HG02759 (cell line): ENCODE results near the gene RPTOR.

Experiments used
- ATAC-seq: cut with Tn5 transposase; IDR thresholded peaks from one replicate; pipeline ENCODE4 v1.9.1; 2021; ENCODE audit warnings: mild to moderate bottlenecking, moderate library complexity; ENCODE audit not compliant: unreplicated experiment

RPTOR gene

DNA sequence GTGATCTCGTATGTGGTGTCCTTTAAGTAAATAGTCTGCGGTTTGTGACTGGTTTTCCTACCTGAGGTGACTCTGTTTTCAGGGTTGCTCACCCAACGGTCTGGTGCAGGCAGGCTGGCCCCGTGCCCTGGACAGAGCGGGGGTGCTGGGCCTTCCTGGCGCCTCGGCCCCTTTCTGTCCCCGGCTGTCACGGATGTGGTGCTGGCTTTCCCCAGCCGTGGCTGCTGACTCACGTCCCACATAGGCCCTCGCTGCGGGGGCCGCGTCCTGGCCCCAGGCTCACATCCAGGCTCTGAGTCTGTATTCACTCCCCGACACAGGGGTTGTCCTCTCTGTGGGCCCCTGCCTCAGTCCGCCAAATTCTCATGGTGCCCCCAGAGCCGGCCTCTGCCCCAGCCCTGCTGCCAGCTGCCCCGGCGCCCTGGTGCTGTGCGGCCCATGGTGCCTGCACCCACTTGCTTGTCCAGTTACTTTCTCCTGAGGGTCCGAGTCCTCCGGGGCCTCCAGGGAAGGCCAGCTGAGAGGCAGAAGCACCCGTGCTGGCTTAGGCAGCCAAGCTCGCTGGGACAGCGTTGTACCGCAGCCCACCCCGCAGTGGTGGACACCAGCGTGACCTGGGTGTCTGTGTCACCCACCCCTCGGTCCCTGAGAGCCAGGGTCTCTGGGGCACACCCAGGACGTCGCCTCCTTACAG lies 452.9 kb downstream of the RPTOR start:
- ATAC-seq = no peak

DNA sequence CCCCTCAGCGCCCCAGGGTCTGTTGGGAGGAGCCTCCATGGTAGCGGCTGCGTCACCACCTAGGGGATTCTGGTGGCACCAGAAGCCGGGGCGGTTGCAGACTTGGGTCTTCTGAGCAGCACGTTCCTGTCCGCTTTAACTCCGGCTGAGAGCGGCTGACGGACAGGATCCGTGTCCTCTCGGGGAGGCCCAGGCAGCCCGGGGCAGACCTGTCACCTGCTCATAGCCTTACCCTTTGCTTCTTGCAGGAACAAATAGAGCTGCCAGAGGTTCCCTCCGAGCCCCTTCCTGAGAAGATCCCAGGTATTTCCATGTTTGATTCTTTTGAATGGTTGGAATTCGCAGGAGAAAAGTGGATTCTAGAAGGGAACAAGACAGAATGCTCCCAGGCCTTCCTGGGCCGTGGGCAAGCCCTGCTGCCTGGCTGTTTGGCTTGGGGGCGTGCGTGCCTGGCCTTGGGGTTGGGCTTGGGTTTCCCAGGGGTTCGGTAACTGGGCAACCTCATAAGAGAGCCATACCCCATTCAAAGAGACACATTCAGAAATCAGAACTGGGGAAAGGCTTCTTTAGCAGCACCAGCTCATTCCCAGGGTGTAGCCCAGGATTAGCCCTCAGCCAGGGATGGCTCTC lies 453.6 kb downstream of the RPTOR start:
- ATAC-seq = no peak

DNA sequence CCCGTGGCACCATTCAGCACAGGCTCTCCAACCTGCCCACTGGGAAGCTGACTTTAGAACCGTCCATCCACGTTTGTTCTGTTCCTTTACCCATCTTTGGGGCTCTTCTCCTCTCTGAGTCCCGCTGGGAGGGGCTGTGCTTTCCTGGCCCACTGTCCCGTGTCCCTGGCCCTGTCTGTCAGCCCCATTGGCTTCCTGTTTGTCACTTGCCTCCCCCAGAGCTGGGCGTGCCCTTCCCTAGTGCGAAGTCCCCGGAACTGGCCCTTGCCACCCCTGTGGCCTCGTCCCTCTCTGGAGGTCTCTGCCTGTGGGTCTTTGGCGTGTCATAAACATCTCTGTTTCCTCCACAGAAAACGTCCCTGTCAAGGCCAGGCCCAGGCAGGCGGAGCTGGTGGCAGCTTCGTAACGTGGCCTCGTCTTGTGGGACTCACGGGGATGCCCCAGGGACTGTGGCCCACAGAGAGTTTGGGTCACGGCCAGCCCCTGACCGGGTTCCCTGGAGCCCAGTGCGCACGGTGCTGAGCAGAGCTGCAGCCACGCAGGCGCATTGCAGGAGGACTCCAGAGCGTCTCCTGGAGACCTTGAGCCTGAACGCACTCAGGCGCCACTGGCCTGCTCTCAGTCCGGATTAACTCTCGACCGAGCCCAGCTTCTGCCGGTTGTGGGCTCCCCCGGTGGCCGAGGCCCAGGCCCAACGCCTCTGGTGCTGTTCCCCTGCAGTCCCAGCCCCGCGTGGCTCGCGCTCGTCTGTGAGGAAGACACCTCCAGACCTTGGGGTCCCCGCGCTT lies 454.3 kb downstream of the RPTOR start:
- ATAC-seq = no peak

DNA sequence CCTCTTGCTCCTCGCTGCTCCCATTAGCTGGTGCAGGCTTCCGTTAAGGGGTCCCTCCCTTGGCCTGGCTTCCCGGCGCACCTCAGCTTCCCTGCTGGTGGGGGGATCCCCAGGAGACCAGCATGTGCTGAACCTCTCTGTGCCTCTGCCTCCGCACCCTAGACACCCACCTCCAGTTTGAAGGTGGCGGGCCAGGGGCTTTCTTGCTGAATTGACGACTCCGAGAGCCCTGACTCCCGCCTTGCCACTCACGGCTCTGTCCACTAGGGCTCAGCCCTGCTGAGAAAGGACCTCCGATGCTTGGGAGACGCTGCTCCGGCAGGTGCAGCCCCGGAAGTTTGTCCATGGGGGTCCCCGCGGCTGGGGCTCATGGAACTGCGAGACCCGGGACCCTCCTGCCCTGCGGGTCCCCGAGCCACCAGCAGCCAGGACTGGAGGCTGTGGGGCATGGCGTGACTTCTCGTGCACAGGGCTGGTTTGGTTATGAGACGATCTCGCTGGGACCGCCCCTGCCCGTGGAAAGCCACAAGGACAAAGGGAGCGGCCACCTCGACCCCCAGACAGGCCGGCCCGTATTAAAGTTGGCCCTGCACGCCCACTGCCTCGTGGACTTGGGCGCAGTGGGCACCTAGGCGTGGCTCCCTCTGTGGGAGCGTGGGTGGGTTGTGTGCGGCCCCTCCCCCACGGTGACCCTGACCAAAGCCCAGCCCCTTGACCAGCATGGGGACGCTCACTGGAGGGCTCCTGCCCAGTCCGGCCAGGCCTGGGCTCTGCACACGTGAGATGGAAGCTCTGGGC lies 455.1 kb downstream of the RPTOR start:
- ATAC-seq = no peak

DNA sequence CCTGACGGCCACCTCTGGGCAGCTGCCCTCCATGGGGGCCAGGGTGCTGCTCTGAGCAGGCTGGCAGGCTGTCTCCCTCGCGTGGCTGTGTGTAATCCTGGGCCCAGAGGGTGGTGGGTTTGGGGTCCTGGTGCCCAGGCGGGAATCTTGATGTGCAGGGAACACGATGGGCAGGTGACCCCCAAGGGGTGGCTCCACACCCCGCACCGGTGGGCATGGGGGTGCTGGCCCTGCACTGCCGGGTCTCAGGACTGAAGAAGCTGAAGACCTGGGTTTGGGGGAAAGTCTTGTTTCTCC lies 455.6 kb downstream of the RPTOR start:
- no peak for ATAC-seq

DNA sequence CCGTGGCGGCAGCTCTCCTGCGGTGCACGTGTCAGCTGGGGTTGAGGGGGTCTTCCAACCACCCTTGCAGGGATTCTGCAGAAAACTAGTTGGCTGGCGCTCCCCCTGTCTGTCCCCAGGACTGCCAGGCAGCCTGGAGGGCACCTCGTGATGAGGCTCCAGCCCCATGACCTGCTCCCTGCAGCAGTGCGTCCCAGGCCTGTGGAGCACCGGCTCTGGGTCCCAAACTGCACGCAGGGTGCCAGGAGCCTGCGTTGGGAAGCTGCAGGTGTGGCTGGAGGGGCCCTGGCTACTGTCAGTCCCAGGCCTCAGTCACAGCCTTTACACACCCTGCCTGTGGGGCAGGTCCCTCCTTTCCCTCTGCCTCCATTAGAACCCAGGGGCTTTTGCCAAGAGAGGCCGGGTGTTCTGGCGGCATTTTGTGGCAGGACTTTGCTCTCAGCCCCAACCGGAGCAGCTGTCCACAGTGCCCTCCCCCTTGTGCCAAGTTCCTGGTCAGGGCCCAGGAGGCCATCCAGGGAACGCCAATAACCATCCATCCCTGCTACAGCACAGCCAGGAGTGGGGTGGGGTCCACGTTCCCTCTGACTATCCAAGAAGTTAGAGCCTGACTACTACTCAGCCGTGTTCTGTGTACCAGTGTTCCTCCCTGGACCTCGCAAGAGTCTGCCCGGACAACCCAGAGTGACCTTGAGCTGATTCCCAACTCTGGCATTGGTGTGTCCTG lies 456.2 kb downstream of the RPTOR start:
- no peak for ATAC-seq

DNA sequence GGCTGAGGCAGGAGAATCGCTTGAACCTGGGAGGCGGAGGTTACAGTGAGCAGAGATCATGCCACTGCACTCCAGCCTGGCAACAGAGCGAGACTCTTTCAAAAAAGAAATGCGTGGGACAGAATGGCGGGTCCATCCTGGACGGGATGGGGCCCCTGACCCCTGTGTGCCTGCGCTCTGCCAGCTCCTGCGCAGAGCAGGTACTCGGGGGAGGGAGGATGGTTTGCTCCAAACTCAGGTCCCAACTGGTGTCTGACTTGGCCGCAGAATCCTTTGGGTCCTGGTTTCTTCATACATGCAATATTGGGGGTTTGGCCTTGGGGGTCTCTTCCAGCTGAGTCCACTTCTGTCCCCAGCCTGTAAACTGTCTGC lies 457.4 kb downstream of the RPTOR start:
- no peak for ATAC-seq

DNA sequence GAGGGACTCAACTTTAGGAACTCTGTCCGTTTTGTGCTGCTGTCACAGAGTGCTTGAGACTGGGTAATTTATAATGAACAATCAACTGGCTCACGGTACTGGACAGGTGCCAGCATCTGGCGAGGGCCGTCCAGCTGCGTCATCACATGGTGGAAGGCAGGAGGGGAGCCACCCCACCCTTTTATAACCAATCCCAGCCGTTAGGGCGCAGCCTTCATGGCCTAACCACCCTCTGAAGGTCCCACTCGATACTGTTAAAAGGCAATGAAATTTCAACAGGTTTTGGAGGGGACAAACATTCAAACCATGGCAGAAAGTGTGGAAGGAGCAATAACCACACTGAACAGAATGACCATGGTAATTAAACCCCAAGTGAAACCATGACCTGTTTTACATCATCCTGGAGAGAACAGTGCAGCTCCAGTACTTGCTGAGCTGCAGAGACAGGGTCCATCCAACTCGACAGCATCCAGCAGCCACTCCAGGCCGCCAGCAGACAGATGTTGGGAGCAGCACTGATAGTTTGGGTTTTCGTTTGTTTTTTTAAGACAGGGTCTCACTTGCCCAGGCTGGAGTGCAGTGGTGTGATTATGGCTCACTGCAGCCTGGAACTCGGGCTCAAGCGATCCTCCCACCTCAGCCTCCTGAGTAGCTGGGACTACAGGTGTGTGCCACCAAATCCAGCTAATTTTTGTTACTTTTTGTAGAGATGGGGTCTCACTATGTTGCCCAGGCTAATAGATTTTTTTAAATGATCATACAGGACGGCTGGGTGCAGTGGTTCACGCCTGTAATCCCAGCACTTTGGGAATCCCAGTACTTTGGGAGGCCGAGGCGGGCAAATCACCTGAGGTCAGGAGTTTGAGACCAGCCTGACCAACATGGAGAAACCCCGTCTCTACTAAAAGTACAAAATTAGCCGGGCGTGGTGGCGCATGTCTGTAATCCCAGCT lies 458.0 kb downstream of the RPTOR start:
- no peak for ATAC-seq

DNA sequence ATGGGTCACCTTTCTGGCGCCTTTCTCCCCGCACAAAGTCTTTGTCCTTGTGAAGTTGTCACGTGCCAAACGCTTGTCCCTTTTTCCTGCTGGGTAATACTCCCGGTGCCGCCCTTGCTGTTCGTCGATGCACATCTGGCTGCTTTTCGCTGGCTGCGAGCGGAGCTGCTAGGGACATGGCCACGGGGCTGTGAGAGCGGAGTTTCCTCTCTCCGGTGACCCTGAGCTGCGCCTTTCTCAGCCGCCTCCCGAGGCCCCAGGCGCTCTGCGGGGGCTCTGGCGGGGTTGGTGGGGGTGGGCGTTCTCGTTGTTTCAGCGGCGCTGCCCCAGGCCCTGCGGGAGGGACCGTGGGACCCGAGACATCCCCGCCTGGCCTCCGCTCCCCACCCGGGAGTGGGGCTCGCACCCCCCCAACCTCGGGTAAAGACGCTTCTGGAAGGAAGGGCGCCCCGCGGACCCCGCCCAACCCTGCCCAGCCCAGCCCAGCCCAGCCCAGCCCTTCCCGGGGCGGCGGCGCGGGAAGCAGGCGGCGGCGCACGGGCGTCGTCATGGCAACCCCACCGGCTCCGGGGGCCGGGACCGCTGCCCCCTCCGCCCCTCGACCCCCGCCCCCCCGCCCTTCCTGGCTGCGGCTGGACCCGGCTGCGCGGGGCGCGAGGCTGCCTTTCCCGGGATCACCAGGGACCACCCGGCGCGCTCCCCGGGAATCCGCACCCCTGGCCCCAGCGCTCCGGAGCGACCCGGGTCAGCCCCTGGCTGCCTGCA lies 459.3 kb downstream of the RPTOR start:
- ATAC-seq = no peak

DNA sequence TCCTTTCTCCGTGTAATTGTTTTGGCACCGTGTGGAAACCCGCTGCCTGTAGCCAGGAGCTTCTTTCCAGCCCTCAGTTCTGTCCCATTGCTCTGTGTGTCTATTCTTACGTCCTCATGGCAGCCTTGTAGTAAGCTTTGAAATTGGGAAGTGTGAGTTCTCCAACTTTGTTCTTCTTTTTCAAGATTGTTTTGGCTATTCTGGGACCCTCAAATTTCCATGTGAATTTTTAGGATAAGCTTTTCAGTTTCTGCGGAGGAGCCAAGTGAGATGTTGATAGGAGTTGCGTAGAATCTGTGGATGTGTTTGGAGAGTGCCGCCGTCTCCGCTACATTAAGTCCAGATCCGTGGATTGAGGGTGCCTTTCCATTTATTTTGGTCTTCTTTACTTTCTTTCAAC lies 462.3 kb downstream of the RPTOR start:
- no peak for ATAC-seq

DNA sequence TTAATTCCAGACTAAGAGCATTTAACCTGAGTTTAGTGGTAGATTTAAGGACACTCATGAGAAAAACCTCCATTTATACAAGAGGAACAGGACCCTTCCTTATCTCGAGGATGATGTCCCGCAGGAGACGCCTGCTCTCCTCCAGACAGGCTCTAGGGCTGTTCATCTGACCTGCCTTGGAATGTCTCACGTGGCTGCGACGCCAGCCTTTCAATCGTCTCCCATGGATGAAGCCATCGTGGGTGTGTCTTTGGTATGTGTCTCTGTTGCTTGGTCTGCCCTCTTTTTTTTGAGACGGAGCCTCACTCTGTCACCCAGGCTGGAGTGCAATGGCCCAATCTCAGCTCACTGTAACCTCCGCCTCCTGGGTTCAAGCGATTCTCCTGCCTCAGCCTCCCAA lies 463.5 kb downstream of the RPTOR start:
- no peak for ATAC-seq

DNA sequence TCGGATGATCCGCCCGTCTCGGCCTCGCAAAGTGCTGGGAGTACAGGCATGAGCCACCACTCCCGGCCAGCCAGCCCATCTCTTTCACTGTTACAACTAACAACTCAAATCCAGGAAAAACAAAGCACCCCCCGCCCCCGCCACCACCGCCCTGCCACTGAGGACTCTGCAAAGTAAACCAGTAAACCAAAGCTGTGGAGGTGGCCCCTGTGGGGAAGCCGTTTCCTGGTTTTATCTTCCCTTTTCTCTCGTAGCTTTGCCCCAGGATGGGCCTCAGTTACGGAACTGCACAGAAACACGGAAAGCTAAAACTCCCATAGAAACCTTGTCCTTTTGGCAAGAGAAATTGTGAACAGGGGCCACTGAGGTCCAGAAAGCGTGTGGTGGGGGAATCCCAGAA lies 464.5 kb downstream of the RPTOR start:
- ATAC-seq = no peak

DNA sequence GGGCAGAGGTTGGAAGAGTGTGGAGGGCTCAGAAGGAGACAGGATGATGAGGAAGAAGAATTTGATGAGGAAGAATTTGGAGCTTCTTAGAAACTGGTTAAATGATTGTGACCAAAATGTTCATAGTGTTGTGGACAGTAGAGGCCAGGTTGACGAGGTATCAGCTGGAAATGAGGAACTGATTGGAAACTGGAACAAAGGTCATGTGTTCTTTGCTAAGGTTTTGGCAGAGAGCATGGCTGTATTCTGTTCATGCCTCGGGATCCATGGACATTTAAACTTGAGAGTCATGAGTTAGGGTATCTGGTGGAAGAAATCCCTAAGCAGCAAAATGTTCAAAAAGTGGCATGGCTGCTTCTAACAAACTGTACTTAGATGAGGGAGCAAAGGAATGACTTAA lies 466.3 kb downstream of the RPTOR start:
- ATAC-seq = no peak

DNA sequence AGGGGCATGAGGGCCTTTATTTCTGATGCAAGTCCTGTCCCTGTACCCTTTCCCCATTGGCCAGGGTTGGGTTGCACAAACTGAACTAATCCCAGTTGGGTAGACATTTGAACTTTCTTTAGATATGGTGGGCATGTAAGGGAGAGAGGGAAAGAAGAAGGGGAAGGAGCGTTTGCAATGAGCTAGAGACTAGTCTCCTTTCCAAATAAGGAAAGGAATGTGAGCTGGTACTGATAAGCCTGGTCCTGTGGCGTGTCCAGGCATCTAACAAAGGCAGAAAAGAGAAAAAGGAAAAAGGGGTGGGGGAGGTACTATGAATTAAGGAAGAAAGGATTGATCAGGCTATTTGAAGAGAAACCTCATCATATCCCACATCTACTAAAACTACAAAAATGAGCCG lies 467.3 kb downstream of the RPTOR start:
- no peak for ATAC-seq

DNA sequence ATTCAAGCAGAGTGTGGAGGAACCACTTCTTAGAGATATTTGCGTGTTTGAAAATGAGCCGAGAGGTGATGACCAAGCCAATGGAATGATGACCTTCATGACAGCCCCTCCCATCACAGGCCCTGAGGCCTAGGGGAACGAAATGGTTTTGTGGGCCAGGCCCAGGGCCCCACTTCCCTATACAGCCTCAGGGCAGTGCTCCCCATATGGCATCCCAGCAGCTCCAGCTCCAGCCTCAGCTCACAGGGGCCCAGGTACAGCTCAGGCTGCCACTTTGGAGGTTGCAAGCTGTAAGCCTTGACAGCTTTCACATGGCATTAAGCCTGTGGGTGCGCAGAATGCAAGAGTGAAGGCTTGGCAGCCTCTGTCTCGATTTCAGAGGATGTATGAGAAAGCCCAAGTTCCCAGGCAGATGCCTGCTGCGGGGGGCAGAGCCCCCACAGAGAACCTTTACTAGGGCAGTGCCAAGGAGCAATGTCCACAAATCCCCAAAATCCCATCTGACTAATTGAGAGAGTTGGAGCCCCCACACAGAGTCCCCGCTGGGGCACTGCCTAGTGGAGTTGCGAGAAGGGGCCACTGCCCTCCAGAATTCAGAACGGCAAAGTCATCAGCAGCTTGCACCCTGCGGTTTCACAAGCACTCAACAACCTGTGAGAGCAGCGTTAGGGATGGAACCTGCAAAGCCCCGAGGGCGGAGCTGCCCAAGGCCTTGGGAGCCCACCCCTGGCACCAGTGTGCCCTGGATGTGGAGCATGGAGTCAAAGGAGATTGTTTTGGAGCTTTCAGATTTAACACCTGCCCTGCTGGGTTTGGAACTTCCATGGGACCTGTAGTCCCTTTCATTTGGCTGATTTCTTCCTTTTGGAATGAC lies 468.2 kb downstream of the RPTOR start:
- ATAC-seq = no peak

DNA sequence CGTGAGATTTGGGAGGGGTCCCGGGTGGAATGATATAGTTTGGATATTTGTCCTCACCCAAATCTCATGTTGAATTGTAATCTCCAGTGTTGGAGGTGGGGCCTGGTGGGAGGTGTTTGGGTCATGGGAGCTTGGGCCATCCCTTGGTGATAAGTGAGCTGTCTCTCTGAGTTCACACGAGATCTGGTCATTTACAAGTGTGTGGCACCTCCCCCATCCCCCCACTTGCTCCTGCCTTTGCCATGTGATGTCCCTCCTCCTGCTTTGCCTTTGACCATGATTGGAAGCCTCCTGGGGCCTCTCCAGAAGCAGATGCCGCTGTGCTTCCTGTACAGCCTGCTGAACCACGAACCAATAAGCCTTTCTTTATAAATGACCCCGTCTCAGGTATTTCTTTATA lies 469.0 kb downstream of the RPTOR start:
- no peak for ATAC-seq

DNA sequence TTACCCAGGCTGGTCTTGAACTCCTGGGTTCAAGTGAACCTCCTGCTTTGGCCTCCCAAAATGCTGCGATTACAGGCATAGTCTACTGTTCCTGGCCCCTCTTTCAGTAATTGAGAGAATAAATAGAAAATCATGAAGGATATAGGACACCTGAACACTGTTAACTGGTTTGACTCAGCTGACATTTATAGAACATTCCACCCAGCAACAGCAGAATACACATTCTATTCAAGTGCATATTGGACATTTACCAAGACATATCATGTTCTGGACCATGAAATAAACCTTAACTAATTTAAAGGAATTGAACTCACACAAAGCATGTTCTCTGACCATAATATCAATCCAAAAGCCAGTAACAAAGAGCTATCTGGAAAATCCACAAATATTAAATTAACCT lies 470.5 kb downstream of the RPTOR start:
- ATAC-seq = no peak
